GM15510 (cell line): ENCODE measurements around the gene IGSF9.

Source experiments
- POLR2A ChIP-seq: IDR thresholded peaks from 3 replicates; pipeline ENCODE4 v1.6.1; 2011; ENCODE audit warnings: borderline replicate concordance; ENCODE audit not compliant: insufficient read length; ENCODE audit errors: extremely low read depth

The IGSF9 gene

GRCh38 chr1:159877695-159878444 lies 67.5 kb downstream of the IGSF9 start:
- no peak for TF ChIP-seq POLR2A
